HG03439 (cell line): ENCODE data around the gene RAB11FIP3.

ENCODE experiments used
- ATAC-seq: cut with Tn5 transposase; IDR thresholded peaks from one replicate; pipeline ENCODE4 v1.9.1; 2021; ENCODE audit warnings: mild to moderate bottlenecking, moderate library complexity; ENCODE audit not compliant: unreplicated experiment

RAB11FIP3 gene

DNA sequence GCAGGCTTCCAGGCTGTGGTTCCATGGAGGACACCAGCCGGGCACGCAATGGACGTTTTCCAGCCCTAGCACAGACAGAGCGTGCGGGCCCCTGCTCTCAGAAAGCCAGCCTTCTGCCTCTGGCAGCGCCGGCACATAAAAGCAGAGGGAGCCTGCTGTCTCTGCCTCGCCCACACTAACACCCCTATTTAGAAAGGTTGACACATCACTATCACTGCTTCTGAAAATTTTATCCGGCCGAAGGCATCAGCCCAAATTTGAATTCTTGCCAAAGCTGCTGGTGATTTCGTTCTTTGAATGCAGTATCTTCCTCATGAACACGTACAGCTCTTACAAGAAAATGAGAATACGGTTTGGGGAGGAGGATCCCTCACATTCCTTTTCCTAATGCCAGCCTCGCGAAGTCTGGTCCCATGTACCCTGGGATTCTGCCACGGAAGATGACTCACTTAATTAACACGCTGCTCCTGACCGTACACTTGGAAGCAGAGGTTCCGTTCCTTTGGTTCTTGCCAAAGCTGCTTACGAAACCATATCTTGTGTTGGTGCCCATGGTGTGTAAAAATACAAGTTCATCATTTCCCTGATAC is 1.3 kb upstream of the RAB11FIP3 start:
- ATAC-seq = no peak

DNA sequence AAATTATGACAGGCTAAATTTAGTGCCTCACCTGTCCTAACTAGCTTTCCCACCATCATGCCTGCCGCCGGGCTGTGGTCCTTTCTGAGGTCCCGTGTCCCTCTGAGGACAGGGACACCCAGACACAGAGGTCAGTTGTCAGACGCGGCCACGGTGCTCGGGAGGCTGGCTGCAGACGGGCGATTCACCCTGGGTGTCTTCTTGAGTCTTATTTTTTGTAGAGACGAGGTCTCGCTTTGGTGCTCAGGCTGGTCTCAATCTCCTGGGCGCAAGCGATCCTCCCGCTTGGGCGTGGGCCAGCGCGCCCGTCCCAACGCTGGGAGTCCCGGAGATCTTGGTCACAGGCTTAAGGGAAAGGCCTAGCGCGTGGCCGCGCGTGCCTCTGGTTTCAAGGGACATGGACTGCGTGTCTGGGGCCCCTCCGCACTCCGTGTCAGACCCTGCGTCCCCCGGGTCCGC is 797 bp upstream of the RAB11FIP3 start:
- ATAC-seq = no peak

DNA sequence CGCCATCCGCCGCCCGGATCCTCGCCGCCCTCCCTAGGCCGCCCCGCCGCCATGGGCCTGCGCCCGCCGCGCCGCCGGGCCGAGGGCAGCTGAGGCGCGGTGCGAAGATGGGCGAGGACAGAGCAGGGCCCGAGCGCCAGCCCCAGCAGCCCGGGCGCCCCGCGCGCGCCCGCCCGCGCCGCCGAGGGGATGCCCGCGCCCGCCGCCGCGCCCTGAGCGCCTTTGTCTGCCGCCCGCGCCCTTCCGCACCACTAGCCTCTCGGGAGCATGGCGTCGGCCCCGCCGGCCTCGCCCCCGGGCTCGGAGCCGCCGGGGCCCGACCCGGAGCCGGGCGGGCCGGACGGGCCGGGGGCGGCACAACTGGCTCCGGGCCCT is 278 bp downstream of the RAB11FIP3 start:
- peak; percentile 46 for ATAC-seq

DNA sequence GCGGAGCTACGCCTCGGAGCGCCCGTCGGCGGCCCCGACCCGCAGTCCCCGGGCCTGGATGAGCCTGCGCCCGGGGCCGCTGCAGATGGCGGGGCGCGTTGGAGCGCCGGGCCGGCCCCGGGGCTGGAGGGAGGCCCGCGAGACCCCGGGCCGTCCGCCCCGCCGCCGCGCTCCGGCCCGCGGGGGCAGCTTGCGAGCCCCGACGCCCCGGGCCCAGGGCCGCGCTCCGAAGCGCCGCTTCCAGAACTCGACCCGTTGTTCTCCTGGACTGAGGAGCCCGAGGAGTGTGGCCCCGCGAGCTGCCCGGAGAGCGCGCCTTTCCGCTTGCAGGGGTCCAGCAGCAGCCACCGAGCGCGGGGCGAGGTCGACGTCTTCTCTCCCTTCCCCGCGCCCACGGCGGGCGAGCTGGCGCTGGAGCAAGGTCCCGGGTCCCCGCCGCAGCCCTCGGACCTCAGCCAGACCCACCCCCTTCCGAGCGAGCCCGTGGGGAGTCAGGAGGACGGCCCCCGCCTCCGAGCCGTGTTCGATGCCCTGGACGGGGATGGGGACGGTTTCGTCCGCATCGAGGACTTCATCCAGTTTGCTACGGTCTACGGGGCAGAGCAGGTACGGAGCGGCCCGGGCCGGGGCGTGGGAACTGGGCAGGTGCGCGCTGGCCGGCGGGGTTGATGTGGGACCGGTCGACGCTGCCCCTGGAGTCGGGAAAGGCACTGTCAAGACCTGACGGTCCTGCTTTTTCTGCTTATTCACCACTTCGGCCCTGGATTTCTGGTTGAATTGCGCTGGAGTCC is 861 bp downstream of the RAB11FIP3 start:
- peak; percentile 15 for ATAC-seq

- ATAC-seq = no peak
These were observed 1.4 kb downstream of the RAB11FIP3 start for GRCh38 chr16:426906-427249.

DNA sequence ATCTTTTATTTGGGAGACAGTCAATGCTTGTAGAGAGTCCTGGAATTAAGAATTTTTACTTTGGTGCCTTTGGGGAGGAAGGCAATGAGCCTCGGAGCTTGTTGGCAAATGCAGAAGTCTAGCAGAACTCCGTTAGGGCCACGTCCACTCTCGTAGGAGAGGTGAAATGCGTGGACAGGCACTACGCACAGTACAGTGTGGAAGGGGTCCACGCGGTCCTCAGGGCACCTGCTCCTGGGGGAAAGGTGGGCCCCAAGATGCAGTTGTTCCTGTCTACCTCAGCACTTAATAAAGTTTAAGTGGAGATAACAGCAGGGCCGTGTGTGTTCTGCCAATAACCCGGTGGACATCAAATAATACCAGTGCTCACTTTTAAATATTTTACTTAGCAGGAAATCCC is 1.8 kb downstream of the RAB11FIP3 start:
- ATAC-seq = no peak

DNA sequence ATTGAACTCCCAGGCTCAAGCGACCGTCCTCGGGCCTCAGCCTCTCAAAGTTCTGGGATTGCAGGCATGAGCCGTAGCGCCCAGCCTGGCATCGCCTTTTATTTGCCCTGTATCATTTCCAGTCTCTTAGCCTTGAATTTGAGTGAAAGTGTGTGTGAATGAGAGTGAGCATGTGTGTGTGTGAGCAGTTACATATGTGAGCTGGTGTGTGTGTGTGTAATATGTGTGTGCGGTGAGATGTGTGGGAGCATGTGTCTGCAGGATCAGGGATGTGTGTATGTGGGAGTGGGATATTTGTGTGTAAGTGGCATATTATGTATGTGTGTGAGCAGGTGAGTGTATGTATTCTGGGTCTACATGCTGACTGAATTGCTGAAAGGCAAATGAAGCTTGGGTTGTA is 5.5 kb downstream of the RAB11FIP3 start:
- ATAC-seq = no peak

GRCh38 chr16:440627-441026 is 15.2 kb downstream of the RAB11FIP3 start:
- no peak for ATAC-seq

- no peak for ATAC-seq
These were observed 16.0 kb downstream of the RAB11FIP3 start for GRCh38 chr16:441447-441846.

DNA sequence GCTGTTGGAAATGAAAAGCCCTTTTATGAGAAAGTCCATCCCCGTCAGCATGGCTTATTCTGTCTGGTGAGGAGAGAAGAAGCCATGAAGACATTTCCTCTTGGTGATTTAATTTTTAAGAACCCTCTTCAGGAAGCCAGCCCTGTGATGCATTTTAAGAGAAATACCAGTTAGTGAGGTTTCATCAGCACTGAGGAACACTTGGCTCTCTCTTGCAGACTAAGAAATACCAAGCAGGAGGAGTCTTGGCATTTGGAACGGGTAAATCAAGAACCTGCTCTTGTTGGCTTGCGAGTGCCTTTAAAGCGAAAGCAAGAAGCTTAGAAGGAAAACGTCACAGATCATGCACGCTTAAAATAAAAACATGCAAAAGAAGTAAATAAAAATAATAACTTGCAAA is 17.5 kb downstream of the RAB11FIP3 start:
- ATAC-seq = no peak

GRCh38 chr16:444027-444426 is 18.6 kb downstream of the RAB11FIP3 start:
- ATAC-seq = no peak

DNA sequence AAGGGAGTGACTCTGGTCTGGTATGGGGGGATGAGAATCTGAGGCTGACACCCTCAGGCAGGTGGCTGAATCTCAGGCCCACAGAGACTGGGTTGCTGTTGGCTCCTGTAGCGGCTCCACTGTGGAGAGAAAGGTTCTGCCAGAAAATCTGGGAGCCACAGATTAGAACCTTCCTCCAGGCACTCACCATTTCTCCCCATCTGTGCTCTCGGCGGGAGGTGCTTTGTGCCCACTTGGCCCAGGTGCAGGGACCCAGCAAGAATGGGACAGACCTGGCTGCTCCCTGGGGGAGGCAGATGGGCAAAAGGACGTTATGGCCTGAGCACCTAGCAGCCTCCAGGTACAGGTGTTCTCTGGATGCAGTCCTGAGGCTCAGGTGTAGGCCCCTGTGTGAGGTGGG is 20.1 kb downstream of the RAB11FIP3 start:
- no peak for ATAC-seq

GRCh38 chr16:450385-450784 is 24.9 kb downstream of the RAB11FIP3 start:
- ATAC-seq = no peak

DNA sequence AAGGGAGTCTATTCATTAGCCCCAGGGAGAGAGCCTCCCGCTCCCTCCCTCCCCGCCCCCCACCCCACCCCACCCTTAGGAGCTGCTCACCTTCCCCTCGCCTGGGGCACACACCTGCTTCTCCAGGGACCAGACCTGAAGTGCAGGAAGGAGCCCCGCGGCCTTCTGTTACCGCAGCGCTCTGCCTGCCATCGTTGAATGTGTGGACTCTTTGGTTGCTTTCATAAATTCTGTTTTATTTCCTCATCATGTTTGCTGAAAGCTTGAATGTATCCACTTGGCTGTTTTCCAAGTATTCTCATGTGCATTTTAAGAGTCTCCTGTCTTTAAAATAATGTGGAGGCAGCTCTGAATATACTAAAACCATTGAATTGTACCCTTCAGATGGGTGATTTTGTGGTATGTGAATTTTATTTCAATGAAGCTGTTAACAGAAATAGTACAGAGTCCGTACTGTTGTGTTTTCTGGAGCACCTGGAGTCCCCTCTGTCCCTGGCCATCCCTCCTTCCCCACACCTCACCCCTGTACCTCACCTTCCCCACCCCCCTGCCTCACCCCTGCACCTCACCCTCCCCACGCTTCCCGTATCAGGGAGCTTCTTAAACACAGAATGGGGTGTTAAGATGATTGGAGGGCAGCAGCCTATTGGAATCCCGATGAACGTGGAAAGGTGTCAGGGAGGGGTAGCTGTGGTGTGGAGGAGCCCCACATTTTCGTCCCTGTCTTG is 25.5 kb downstream of the RAB11FIP3 start:
- ATAC-seq = no peak

GRCh38 chr16:454397-454940 is 29.0 kb downstream of the RAB11FIP3 start:
- ATAC-seq = no peak

DNA sequence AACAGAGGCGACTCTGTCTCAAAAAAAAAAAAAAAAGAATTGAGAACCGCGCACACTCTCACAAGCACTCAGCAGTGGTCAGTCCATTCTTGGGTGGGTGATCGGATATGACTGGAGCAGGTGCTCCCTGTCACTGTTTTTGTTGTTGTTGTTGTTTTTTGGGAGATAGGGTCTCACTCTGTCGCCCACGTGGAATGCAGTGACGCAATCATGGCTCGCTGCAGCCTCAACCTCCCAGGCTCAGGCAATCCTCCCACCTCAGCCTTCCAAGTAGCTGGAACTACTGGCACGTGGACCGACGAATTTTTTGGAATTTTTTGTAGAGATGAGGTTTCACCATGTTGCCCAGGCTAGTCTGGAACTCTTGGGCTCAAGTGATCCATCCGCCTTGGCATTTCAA is 30.0 kb downstream of the RAB11FIP3 start:
- ATAC-seq = no peak

GRCh38 chr16:456891-457483 is 31.5 kb downstream of the RAB11FIP3 start:
- ATAC-seq = no peak

- ATAC-seq = no peak
These were observed 32.4 kb downstream of the RAB11FIP3 start for GRCh38 chr16:457732-458400.

- no peak for ATAC-seq
These were observed 34.3 kb downstream of the RAB11FIP3 start for GRCh38 chr16:459761-460160.

DNA sequence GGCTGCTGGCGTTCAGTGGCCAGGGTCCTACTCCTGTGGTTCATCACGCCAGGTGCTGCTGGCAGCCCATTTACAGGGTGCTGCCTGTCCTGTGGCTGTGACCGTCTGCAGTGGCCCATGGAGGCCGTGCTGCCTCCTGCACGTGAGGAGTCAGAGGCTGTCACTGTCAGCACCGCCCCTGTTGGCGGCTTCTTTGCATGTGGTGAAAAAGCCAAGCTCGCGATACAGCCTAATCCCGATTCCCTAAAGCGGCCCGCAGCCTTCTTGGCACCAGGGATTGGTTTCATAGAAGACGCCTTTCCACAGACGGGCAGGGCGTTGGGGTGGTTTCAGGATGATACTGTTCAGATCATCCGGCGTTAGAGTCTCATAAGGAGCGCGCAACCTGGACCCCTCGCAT is 35.3 kb downstream of the RAB11FIP3 start:
- ATAC-seq = no peak

- ATAC-seq = no peak
These were observed 37.6 kb downstream of the RAB11FIP3 start for GRCh38 chr16:463071-463470.
